HG02852 (cell line): Measurements from ENCODE around the gene SNTG2.

Experiments used
- ATAC-seq: cut with Tn5 transposase; IDR thresholded peaks from one replicate; pipeline ENCODE4 v1.9.1; 2021; ENCODE audit warnings: mild to moderate bottlenecking, moderate library complexity; ENCODE audit not compliant: unreplicated experiment

Gene SNTG2

DNA sequence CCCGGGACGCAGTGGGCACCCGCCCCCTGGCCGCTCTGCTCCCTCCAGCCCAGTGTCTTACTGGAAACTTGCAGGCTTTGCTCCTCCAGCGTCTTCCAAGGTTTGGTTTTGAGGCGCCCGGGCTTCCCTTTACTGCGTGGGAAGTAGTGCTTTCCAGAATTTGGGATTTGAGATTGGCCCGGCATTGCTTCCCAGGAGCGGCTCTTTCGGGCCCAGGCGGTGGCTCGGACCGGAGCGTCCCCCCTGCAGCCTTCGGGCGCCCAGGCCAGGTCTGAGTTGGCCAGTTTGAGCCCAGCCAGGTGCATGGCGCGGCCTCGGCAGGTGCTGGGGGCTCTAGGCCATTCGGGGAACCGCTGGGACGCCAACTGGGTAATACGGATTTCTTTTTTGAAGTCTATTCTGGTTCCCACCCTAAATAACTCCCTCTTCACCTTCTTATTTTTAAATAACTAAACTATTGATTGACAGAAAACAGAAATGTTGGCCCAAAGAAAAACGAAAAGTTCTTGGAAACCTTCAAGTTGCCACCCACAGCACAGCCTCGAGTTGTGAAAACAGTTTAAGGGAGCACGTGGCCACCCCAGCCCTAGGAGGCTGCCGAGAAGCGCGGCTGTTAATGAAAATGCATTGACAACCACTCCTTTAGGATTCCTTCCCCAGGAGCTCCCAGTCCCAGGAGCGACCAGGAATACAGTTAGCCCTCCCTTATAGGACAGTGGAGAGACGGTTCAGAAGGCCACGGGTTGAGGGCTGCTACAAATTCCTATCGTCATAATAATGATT is 766 bp downstream of the SNTG2 start:
- ATAC-seq: no peak

DNA sequence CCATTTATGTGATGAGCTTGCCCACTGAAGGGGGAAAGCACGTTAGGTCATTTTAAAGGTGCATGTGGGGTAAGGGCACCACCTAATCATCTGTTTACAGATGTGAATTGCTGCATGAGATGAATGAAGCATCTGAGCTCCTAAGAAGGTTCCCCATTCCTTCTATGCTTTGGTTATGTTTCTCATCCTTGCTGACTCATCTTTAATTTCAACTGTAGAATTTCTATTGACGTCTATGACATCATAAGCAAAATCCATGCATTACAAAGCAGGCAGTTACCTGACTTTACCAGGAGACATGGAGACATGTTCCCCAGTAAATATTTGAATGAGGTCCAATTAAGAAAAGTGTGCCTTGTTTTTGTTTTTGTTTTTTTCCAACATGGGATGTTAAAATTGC is 2.8 kb downstream of the SNTG2 start:
- ATAC-seq: no peak

DNA sequence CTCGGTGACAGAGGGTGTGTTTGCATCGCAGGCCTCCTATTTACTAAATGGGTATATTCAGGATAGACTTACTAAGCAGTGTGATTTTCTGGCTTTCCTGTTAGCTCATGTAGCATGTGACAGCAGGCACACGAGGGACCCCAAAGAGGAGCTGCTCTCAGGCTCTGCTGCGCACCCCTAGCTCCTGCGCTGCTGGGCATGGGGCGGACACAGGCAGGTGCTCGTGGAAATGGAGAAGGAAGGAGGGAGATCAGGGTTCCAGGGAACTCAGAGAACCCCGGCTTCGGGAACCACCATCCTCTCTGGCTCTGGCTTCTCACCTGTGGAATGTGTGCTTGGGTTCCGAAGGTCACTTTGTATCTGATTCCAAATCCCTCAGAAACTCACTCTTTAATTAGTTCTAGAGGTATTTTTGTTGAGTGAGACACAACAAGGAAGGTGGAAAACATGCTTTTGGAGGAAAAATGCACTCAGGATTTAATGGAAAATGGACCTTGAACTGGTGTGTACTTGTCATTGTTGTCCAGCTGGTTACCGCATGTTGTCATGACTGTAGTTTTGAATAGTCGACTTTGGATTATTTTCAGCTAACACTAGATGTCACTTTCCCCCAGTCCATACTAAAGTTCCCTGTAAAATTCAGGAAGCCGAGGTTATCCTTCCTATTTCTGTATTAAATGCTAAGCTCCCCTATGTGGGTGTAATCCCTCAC is 3.5 kb downstream of the SNTG2 start:
- ATAC-seq: no peak

DNA sequence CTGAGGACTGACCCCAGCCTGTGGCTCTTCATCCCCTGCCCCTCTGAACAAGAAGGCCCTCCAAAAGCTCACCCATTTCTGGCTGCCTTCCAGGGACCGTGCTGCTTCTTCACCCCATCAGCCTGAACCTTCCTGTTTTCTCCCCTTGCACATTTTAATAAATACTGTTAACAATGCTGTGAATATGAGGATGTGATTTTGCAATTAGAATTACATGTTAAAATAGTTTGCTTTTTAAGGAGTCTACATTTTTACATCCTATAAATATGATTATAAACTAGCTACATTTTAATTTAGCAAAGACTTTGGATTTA is 4.0 kb downstream of the SNTG2 start:
- ATAC-seq: no peak

DNA sequence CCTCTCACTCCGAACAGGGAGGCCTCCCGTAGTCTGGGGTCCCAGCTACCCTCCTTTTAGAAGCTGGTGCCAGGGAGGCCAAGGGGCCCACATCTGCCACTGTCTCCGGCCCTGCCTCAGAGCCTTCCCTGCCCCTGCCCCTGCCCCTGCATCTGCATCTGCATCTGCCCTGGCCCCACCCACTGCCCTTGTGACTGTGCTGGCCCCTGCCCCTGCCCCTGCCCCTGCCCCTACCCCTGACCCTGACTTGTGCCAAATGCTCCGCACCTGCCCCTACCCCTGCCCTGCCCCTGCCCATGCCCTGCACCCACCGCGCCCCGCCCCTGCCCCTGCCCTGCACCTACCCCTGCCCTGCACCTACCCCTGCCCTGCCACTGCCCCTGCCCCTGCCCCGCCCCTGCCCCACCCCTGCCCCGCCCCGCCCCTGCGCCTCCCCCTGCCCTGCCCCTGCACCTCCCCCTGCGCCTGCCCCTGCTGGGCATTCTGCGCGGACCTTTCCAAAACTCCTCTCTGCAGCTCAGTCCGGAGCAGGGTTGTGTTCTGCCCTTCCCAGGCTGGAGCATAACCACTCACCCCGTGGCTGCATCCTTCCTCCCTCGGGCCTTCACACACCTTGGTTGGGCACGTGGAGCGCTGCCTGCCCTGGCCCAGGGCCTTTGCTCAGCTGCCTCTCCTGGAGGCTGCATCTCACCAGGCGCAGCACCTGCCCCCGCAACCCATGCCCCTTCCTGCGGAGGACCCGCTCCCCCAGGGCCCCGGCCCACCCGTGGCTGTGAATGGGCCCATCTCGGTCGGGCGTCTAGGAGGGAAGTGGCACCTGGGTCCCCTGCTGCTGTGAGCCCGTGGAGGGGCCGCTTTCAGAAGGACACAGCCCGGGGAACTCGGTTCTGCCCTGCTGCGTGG is 5.4 kb downstream of the SNTG2 start:
- no peak for ATAC-seq

DNA sequence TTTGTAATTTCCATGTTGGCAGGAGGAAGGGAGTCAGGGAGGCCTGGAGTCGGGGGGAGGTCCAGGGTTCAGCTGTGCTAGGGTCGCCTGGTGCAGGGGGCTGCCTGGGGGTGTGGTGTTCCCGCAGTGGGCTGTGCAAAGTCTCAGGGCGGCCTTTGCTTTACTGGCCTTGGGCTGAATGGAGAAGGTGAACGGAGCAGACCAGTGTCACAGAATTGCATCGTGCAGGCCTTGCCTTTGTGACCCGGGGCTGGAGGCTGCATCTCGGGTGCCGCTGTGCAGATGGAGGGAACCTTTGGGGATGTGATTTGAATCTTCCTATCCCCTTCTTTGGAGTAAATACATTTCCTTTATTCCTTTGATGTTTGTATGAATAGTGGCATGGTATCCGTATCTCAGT is 8.8 kb downstream of the SNTG2 start:
- ATAC-seq: no peak

DNA sequence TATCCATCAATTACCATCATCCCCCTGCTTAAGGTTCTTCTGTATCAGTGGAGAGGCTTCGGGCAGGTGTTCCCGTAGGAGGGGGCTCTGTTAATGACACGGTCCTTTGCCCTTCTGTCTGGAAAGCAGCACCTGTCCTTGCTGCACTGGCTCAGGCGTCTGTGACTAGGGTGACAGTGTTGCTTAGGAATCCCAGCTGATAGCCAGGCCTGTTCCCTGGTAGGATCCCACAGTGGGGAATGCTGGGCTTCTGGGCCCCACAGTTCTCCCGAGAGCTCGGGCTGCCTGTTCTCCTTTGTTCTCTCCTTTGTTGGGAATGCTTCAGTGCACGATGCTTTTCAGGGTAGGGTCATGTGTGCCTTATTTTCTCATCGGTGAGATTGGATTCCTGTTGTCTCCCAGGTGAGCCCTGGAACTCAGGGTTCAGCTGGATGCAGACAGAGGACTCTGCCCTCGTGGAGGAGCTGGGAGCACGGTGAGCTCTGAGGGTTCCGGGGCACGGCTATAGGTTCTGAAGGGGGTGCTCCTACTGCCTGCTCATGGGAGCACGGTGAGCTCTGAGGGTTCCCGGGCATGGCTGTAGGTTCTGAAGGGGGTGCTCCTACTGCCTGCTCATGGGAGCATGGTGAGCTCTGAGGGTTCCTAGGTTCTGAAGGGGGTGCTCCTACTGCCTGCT is 9.6 kb downstream of the SNTG2 start:
- no peak for ATAC-seq

DNA sequence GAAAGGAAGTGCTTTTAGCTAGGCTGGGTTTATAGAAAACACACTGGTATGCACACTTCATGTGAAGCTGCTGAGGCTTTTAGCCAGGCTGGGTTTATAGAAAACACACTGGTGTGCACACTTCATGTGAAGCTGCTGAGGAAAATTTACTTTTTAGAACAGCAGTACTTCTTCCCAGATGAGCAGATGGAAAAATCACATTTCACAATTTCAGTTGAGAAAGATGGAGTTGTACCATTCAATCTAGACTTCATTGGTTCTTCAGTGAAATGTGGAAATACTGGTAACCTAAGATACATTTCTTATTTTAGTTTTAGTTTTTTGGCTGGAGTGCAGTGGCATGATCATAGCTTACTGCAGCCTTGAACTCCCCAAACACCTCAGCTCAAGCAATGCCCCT is 11.1 kb downstream of the SNTG2 start:
- ATAC-seq: no peak

DNA sequence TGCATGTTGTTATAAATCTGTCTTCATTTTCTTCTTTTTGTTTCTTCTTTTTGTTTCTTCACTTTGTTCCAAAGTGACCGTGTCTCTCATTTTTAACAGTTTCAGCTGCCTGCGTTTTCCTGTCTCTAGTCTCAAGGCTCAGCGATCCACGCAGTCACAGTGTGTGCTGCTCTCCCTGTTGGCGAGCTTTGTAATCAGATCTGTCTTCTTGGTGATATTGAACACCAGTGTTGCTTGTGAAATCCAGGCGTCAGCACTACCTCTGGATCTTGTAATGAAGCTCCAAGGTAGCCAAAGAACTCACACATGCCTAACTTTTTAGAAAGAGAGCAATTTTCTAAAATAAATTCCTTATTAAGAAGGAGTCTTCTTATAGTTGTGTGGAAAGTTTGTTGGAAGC is 13.2 kb downstream of the SNTG2 start:
- no peak for ATAC-seq

DNA sequence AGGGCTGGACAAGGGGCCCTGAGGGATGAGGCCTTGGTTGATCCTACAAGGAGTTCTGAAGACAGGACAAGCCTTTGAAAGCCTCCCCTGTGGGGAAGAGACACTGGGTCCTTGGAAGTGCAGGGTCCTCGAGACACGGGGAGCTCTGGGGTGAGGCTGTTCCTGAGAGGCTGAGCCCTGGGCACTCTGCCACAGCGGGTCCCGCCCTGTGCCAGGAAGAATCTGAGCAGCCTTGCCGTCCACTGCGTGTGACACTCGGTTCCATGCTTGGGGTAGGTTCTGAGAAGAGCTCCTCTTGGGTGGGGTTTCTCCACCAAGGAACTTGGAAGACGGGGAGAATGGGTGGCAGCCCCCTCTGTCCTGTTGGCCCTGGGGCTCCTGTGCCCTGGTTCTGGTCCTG is 13.9 kb downstream of the SNTG2 start:
- no peak for ATAC-seq

DNA sequence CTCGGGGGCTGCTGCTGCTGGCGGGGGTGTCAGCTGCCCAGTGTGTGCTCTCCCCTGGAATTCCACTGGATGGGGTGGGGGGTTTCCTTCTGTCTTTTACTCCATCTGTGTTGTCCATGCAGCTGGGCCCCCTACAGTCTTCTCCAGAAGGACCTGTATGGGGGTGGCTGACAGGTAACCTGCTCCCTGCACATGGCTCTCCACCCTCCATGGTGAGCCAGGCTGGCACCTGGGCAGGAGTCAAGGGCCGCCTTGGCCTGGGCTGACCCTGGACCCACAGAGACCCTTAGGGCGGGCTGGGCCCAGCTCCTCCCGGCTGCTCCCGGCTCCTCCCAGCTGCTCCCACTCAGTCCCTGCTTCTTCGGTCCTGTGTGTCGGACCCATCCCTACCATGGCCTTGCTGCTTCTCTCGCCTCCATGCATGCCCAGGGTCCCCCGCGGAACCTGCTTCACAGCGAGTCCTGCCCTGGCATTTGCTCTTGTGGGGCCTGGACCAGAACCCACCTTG is 15.0 kb downstream of the SNTG2 start:
- no peak for ATAC-seq

DNA sequence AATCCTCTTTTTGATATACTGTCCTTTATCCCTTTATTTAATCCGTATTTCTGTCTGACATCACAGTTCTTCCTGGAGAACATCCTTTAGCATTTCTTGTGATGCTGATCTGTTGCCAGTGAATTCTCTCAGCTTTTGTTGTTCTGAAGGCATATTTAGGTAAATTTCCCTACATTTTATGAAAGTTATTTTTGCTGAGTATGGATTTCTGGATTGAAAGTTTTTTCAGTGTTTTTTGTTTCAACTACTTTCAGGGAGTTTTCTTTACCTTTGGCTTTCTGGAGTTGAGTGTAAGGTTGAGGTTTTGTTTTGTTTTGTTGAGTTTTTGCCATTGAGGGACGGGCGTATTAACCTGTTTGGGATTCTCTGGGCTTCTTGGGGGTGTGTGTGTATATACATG is 22.5 kb downstream of the SNTG2 start:
- ATAC-seq: no peak

DNA sequence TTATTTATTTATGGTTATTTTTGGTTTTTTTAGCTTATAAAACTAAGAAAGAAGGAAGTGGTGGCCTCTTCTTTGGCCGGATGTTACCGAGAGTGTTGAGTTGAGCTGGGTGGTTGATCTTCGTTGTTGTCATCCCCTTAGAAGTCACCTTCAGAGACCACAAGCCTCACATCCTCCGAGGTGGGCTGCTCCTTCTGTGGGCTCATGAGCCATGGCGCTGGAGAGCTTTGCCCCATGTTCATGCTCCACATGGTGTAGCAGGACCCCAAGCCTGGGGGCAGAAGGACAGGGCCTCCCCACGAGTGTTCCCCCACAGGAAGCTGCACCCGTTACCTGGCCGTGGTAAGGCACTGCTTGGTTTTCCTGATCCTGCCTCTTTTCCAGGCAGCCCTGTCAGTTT is 23.4 kb downstream of the SNTG2 start:
- no peak for ATAC-seq

DNA sequence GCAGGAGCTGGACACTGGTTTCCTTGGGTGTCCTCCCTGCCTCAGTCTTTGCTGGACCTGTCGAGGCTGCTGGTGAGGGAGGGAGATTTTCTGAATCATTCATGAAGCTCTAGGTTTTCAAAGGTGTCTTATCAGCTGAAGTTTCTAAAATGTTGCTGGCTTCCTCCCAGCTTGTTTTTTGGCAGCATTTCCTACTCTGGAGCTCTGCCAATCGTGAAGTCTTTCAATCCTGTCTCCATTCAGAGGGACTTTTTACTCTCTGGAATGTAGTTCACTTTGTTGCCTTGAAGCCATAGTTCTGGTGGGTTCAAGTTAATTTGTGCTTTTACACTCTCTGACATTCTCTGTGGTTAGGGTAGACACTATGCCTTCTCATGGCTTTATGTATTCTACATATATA is 23.9 kb downstream of the SNTG2 start:
- ATAC-seq: no peak

DNA sequence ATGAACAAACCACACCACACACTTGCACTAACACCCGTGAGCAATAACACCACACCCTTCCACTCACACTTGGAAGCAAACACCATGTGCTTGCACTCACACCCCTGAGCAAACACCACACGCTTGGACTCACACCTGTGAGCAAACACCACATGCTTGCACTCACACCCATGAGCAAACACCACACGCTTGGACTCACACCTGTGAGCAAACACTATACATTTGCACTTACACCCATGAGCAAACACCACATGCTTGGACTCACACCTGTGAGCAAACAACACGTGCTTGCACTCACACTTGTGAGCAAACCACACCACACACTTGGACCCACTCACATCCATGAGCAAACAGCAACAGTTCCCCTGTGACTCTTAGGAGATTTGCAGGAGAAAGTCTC is 24.4 kb downstream of the SNTG2 start:
- no peak for ATAC-seq

DNA sequence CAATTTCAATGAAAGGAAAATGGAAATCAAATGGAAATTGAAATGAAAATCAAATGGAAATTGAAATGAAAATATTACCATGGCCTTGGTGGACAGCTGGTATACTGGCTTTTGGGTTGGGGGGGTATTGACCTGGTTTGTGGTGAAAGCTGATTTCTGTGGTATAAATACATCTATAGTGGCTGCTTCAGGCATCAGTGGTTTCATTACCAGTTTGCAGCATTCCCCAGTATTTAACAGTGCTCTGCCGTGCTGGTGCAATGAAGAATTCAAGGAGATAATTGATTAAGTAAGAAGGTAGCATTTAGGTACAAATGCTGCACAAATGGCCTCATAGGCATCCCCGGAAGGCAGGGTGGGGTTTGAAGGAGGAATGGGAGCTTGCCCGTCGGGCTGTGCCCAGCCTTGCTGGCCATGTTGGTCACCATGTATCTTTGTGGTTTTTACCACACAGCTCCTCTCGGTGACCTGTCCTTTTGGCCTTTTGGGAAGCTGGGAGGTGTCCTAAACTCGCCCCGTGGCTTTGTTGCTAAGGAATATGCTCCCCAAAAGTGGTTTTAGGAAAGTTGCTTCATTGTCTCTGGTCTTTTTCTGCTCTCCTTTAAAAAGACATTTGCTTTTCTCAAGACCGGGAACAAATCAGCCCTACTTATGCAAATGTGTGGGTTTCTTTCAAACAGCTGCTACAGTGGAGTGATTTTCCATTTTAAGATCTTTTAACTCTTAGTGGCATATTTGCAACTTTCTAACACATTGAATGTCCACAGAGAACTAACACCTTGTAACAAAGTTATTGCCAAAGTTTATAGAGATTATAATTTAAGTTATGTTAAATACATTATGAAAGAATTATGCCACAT is 28.6 kb downstream of the SNTG2 start:
- no peak for ATAC-seq

DNA sequence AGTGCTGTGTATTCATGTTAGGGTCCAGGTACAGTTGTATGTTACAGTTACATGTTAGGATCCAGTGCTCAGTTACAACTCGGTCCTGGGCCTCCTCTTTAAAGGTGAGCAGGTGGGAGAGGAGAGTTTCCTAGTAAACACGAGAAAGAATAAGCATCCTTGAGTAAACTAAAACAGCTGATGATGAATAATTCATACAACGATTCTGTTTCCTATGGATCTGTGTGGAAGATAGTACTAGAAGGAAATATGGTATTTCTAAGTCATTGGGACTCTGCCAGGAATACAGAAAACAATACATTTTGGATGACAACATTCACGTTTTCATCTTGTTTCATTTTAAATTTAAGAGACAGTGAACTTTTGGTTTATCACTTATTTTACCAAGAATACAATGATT is 29.5 kb downstream of the SNTG2 start:
- ATAC-seq: no peak

DNA sequence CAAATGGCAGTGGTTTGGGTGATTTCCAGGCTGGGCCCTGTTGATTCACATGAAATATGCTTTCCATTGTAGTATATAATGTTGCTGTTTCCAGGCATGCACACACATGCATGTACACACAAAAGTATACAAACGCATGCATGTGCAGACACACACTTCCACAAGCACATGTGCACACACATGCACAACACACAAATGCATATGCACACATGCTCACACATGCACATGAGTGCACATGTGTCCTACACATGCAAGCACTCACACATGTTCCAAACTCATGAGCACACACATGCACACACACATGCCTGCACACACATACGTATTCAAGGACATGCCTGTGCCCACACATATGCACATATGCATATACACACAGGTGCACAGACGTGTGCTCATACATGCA is 30.6 kb downstream of the SNTG2 start:
- ATAC-seq: no peak

DNA sequence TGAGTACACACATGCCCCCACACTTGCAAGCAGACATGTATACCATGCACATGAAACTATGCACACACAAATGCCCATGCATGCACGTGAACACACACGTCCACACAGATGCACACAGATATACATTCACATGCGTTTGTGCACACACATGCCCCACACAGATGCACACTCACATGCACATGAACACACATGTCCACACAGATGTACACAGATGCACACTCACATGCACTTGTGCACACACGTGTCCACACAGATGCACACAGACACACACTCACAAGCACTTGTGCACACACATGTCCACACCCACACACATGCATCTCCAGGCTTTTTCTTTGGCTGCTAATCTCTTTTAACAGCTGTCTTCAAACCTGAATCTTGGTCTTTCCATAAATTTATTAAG is 31.1 kb downstream of the SNTG2 start:
- no peak for ATAC-seq

DNA sequence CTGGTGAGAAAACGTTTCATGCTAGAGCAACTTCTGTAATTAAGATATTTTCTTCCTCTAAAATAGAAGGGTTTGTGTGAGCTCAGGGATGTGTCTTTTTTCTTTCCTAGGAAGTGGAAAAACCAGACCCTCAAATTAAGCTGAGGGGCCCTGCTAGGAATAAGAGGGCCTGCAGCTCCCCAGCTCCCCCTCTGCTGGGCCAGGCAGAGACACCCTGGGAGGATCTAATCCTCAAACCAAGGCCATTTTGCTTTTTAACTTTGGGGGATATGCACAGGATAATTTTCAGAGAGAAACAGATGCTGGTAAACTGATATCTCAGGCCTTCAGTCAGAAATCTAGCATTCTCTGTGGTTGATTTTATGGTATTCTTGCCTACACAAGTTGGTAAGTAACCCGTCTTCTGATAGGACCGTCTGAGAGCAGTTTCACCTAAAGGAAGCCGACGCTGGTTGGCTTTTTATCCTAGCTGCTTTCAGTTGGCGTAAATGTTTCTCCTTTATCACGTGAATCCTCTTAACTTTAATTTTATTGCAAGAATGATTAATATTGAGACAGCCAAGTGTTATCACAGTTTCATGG is 34.8 kb downstream of the SNTG2 start:
- no peak for ATAC-seq
